HTERT RPE-1 (cell line): Measurements from ENCODE around the gene SEC24C.
"Not testable (repeated sequence)": the region's sequence is repeated elsewhere in the genome, so short reads cannot be mapped to it uniquely, and the experiment has no call there.

ENCODE experiments used
- in situ Hi-C: fragments of 300-500 bp; cut with MboI; formaldehyde crosslinking; loops from 4 replicates; pipeline ENCODE4 v1.14.3; 2020; ENCODE audit warnings: low sequenced_read_pairs

The SEC24C gene

GRCh38 chr10:73789659-73790055 is 45.5 kb downstream of the SEC24C start:
- in situ Hi-C loops = no loop called here

DNA sequence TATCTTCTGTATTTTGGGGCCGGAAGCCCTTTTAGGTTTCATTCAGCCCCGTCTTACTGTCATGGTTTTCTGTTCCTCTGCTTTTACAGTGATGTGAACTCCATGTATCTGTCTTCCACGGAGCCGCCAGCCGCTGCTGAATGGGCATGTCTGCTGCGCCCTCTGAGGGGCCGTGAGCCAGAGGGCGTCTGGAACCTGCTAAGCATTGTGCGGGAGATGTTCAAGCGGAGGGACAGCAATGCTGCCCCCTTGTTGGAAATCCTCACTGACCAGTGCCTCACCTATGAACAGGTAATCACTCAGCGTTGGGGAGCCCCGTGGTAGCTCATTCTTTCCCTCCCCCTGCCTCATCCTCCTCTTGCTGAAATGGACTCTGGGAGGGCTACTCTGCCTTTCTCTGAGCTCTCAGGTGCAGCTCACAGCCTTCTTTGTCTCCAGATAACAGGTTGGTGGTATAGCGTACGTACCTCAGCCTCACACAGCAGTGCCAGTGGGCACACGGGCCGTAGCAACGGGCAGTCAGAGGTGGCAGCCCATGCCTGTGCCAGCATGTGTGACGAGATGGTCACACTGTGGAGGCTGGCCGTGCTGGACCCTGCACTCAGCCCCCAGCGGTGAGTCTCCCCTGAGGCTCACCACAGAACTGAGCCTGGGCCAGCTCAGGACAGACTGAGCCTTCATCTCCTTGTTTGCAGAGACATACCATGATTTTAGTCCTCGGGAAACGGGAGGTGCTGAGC is 46.9 kb downstream of the SEC24C start:
- in situ Hi-C loops = no loop called here

DNA sequence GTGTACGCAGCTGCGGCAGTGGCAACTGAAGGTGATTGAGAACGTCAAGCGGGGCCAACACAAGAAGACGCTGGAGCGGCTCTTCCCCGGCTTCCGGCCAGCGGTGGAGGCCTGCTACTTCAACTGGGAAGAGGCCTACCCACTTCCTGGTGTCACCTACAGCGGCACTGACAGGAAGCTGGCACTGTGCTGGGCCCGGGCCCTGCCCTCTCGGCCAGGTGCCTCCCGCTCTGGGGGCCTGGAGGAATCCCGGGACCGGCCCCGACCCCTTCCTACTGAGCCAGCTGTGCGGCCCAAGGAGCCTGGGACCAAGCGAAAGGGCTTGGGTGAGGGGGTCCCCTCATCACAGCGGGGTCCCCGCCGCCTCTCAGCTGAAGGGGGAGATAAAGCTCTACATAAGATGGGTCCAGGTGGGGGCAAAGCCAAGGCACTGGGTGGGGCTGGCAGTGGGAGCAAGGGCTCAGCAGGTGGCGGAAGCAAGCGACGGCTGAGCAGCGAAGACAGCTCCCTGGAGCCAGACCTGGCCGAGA is 47.8 kb downstream of the SEC24C start:
- in situ Hi-C loops = no loop called here

GRCh38 chr10:73793456-73793855 is 49.3 kb downstream of the SEC24C start:
- in situ Hi-C loops = no loop called here

DNA sequence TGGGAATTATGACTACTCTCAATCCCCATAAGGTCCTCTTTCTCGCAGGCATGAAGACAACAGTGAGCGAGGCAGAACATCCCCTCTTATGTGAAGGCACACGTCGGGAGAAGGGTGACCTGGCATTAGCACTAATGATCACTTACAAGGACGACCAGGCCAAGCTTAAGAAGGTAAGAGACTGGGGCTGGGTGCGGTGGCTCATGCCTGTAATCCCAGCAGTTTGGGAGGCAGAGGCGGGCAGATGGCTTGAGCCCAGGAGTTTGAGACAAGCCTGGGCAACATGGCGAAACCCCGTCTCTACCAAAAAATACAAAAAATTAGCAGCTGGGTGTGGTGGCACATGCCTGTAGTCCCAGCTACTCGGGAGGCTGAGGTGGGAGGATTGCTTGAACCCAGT is 51.3 kb downstream of the SEC24C start:
- in situ Hi-C loops = not testable (repeated sequence)

GRCh38 chr10:73796035-73796434 is 51.9 kb downstream of the SEC24C start:
- in situ Hi-C loops = not testable (repeated sequence)

DNA sequence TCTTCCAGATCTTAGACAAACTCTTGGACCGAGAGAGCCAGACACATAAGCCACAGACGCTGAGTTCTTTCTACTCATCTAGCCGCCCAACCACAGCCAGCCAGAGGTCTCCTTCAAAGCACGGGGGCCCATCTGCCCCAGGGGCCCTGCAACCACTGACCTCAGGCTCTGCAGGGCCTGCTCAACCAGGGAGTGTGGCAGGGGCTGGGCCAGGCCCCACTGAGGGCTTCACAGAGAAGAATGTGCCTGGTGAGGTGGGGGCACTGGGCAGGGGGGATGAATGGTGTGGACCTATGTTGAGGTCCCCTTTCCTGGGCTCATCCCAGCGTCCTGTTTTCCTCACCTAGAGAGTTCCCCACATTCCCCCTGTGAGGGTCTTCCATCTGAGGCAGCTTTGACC is 52.6 kb downstream of the SEC24C start:
- in situ Hi-C loops = no loop called here

DNA sequence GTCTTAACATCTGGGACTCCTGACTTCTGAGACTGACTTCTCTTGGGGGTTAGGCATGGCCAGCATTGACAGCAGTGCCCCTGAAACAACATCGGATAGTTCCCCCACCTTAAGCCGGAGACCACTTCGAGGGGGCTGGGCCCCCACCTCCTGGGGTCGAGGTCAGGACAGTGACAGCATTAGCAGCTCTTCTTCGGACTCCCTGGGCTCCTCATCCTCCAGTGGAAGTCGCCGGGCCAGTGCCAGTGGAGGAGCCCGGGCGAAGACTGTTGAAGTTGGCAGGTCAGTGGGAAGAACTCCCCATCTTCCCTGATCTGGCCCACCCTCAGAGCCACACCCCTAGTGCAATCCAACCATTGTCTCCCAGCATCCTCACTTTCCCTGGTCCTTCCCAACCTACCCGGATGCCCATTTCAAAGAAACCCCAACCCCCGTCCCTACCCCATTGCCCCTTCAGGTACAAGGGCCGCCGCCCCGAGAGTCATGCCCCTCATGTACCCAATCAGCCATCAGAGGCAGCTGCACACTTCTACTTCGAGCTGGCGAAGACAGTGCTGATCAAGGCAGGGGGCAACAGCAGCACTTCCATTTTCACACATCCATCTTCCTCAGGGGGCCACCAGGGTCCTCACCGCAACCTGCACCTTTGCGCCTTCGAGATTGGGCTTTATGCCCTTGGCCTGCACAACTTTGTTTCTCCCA is 53.3 kb downstream of the SEC24C start:
- in situ Hi-C loops = no loop called here

DNA sequence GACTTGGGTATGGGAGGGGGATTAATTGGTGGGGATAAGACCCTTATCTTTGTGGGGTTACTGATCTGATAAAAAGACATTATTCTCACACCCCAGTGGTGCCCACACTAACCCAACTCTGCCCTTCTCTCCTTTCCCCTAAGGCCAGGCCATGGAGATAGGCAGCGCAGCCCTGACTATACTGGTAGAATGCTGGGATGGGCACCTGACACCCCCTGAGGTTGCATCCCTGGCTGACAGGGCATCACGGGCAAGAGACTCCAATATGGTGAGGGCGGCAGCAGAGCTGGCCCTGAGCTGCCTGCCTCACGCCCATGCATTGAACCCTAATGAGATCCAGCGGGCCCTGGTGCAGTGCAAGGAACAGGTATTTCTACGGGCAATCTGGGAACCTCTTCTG is 53.9 kb downstream of the SEC24C start:
- in situ Hi-C loops = no loop called here

- in situ Hi-C loops = no loop called here
Observed at GRCh38 chr10:73798927-73799560, 54.9 kb downstream of the SEC24C start.

GRCh38 chr10:73799899-73800559 is 55.9 kb downstream of the SEC24C start:
- in situ Hi-C loops = no loop called here

- in situ Hi-C loops = no loop called here
Observed at GRCh38 chr10:73800560-73801252, 56.5 kb downstream of the SEC24C start.

- in situ Hi-C loops = no loop called here
Observed at GRCh38 chr10:73801253-73801590, 57.0 kb downstream of the SEC24C start.

GRCh38 chr10:73802276-73802991 is 58.3 kb downstream of the SEC24C start:
- in situ Hi-C loops = no loop called here

GRCh38 chr10:73803680-73804286 is 59.6 kb downstream of the SEC24C start:
- in situ Hi-C loops = no loop called here

DNA sequence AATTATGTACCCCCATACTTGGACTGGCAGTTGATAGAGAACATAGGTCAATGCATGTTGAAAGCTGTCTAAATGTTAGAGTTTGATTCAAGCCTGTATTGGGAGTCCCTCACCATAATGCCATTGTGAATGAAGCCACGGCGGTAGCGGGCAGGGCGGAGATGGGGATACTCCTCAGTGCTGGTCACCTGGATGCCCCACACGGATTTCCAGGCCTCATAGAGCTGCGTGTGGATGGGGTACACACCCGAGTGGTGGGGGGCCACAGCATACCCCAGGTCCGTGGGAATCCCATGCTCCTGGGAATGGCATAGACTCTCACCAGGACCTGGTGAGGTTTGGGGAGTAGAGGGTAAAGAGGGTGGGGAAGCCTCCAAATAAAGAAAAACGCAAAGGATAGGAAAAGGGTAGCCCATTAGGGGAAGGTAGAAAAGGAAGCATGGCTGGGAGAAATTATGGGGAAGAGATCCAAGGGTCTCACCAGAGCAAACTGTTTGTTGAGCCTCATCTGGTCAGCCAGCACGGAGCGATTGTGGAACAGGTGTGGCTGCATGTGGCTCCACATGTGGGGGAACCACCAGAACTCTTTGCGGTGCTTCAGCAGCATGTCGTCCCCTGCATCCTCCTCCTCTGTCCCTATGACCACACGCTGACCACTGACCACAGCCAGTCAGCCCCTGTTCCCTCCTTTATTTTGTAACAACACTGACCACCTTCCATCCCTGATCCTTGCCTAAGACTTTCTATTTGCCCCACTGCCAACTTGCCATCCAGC is 62.2 kb downstream of the SEC24C start:
- in situ Hi-C loops = no loop called here

DNA sequence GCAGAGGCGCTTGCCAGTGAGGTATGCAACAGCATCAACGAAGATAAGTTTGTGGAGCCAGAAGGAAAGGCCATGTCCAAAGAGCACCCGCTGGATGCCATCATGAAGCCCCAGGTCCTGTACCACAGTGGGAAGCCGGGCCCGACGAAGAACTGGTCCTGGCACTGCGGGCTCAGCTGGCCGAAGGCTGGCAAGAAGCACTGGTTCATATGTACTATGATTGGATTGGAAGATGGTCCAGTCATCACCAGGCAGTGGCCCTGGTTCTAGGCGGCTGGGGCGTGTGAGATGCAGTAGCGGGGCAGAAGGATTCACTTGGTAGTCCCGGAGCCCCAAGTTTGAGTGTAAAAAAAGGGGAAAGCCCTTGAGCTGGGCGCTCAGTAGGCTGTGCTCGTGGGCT is 63.3 kb downstream of the SEC24C start:
- in situ Hi-C loops = no loop called here

GRCh38 chr10:73808021-73808815 is 64.0 kb downstream of the SEC24C start:
- in situ Hi-C loops = no loop called here
